H1 (cell line): ENCODE data around the gene SLC11A1. TPM values are rescaled to one million over a fixed set of nuclear protein-coding genes. Genes with fewer than 3 reads are reported as not detected.

Experiments used
- CTCF ChIA-PET: fragments of 300-600 bp; sonication (Branson Sonifier 250); formaldehyde crosslinking; loops from one replicate; lab custom pipeline; 2021; ENCODE audit not compliant: partially characterized antibody; lab: Charles Lee
- POLR2A ChIA-PET: fragments of 300-600 bp; sonication (Branson Sonifier 250); formaldehyde crosslinking; loops from one replicate; lab custom pipeline; 2021; ENCODE audit warnings: inconsistent platforms; ENCODE audit not compliant: partially characterized antibody; lab: Charles Lee
- DNase-seq, 2 experiments: peaks; one replicate each; pipeline versions ENCODE4 v3.0.0 to v3.0.0-alpha.2; 2010 to 2022; ENCODE audit warnings: low spot score in 2 of 2, low read depth in 1 of 2, mixed read lengths in 1 of 2
- FAIRE-seq: peaks from 2 replicates; lab custom pipeline; 2011; peaks lifted over from hg19 to GRCh38; lab: Jason Lieb, UNC
- H2AFZ ChIP-seq: 2 replicates; pipeline ENCODE4 v1.8.1; 2012; ENCODE audit warnings: low read length, inconsistent platforms
- H2AK5ac ChIP-seq: 2 replicates; pipeline ENCODE4 v1.6.1; 2013; ENCODE audit warnings: low read depth, low read length
- H2BK120ac ChIP-seq: replicated peaks from 2 replicates; pipeline ENCODE3; 2013; ENCODE audit warnings: low read depth, low read length, inconsistent platforms
- H2BK12ac ChIP-seq: 2 replicates; pipeline ENCODE4 v1.6.1; 2013; ENCODE audit warnings: low read depth, low read length
- H2BK15ac ChIP-seq: 2 replicates; pipeline ENCODE4 v1.6.1; 2013; ENCODE audit warnings: low read length
- H2BK20ac ChIP-seq: 2 replicates; pipeline ENCODE4 v1.6.1; 2013; ENCODE audit warnings: low read length
- H2BK5ac ChIP-seq: 2 replicates; pipeline ENCODE4 v1.6.1; 2013; ENCODE audit warnings: low read depth, low read length
- H3K14ac ChIP-seq: 2 replicates; pipeline ENCODE4 v1.6.1; 2013; ENCODE audit warnings: inconsistent platforms; ENCODE audit not compliant: insufficient read length
- H3K18ac ChIP-seq: 2 replicates; pipeline ENCODE4 v1.6.1; 2013; ENCODE audit warnings: low read length; ENCODE audit errors: extremely low read depth
- H3K23ac ChIP-seq: 2 replicates; pipeline ENCODE4 v1.6.1; 2013; ENCODE audit warnings: inconsistent platforms; ENCODE audit not compliant: insufficient read length
- H3K23me2 ChIP-seq: 2 replicates; pipeline ENCODE4 v1.6.1; 2013; ENCODE audit warnings: low read depth, low read length
- H3K27ac ChIP-seq: 2 replicates; pipeline ENCODE4 v1.6.1; 2011; ENCODE audit warnings: low read depth, low read length, inconsistent platforms
- H3K27me3 ChIP-seq, 4 experiments: replicated peaks in 1 of 4; 1 replicate in 1 of 4; 2 replicates in 3 of 4; pipeline versions ENCODE4 v1.6.1 to v1.8.1; 2011 to 2013; ENCODE audit warnings: low read length in 3 of 4, mild to moderate bottlenecking in 3 of 4, inconsistent platforms in 2 of 4, mixed read lengths in 2 of 4, moderate library complexity in 1 of 4; ENCODE audit not compliant: control insufficient read depth in 3 of 4, insufficient read depth in 3 of 4; ENCODE audit errors: extremely low read depth in 1 of 4
- H3K36me3 ChIP-seq, 4 experiments: 2 replicates each; pipeline versions ENCODE4 v1.6.1 to v1.8.1; 2011 to 2013; ENCODE audit warnings: mild to moderate bottlenecking in 4 of 4, low read length in 3 of 4, moderate library complexity in 2 of 4, control low read depth in 1 of 4, inconsistent platforms in 1 of 4; ENCODE audit not compliant: insufficient read depth in 4 of 4, control insufficient read depth in 2 of 4
- H3K4ac ChIP-seq: replicated peaks from 2 replicates; pipeline ENCODE3; 2013; ENCODE audit warnings: low read length, low read depth, mixed read lengths, inconsistent platforms; ENCODE audit not compliant: insufficient read length
- H3K4me1 ChIP-seq, 4 experiments: replicated peaks in 1 of 4; 1 replicate in 1 of 4; 2 replicates in 3 of 4; pipeline versions ENCODE4 v1.6.1 to v1.8.1; 2011 to 2013; ENCODE audit warnings: low read length in 3 of 4, inconsistent platforms in 2 of 4, mixed read lengths in 1 of 4; ENCODE audit not compliant: insufficient read depth in 4 of 4, control insufficient read depth in 3 of 4
- H3K4me2 ChIP-seq, 2 experiments: 2 replicates each; pipeline versions ENCODE4 v1.6.1 to v1.8.1; 2011 to 2013; ENCODE audit warnings: low read depth in 2 of 2, low read length in 2 of 2, control low read depth in 1 of 2, inconsistent platforms in 1 of 2, mild to moderate bottlenecking in 1 of 2; ENCODE audit not compliant: insufficient read depth in 1 of 2
- H3K4me3 ChIP-seq, 4 experiments: fragments of 200-600, 300-600 bp in 1 of 4; sonication (generic), shearing (Covaris generic), sonication (Bioruptor Twin) in 1 of 4; 2 replicates each; pipeline versions ENCODE4 v1.5.1 to v1.8.1; 2011 to 2016; ENCODE audit warnings: low read length in 4 of 4, low read depth in 3 of 4, control low read depth in 2 of 4, inconsistent platforms in 2 of 4, mild to moderate bottlenecking in 2 of 4, mixed read lengths in 1 of 4, moderate library complexity in 1 of 4; ENCODE audit not compliant: insufficient read depth in 2 of 4; ENCODE audit errors: extremely low read depth in 1 of 4
- H3K56ac ChIP-seq: replicated peaks from 2 replicates; pipeline ENCODE3; 2013; ENCODE audit warnings: low read depth, mild to moderate bottlenecking, mixed read lengths, low read length, inconsistent platforms; ENCODE audit not compliant: insufficient read length
- H3K79me1 ChIP-seq: 2 replicates; pipeline ENCODE4 v1.6.1; 2013; ENCODE audit warnings: low read depth, low read length, control low read depth
- H3K79me2 ChIP-seq, 2 experiments: 2 replicates each; pipeline versions ENCODE4 v1.6.1 to v1.8.1; 2012 to 2013; ENCODE audit warnings: low read length in 2 of 2, mild to moderate bottlenecking in 2 of 2, inconsistent platforms in 1 of 2; ENCODE audit not compliant: insufficient read depth in 2 of 2, control insufficient read depth in 1 of 2
- H3K9ac ChIP-seq, 4 experiments: replicated peaks in 1 of 4; 1 replicate in 1 of 4; 2 replicates in 3 of 4; pipeline versions ENCODE4 v1.6.1 to v1.8.1; 2011 to 2013; ENCODE audit warnings: low read depth in 3 of 4, low read length in 3 of 4, control low read depth in 2 of 4, mild to moderate bottlenecking in 2 of 4, moderate library complexity in 2 of 4, inconsistent platforms in 1 of 4; ENCODE audit errors: extremely low read depth in 1 of 4
- H3K9me3 ChIP-seq, 2 experiments: 2 replicates each; pipeline versions ENCODE4 v1.6.1 to v1.8.1; 2012 to 2013; ENCODE audit warnings: mild to moderate bottlenecking in 2 of 2, moderate library complexity in 2 of 2, control low read depth in 1 of 2, inconsistent platforms in 1 of 2, low read depth in 1 of 2, low read length in 1 of 2, mixed read lengths in 1 of 2; ENCODE audit not compliant: insufficient read depth in 2 of 2
- H4K20me1 ChIP-seq, 2 experiments: replicated peaks in 1 of 2; 2 replicates each; pipeline versions ENCODE3 to v1.8.1; 2011 to 2013; ENCODE audit warnings: inconsistent platforms in 2 of 2, low read length in 2 of 2, mild to moderate bottlenecking in 1 of 2; ENCODE audit not compliant: insufficient read depth in 2 of 2, control insufficient read depth in 1 of 2
- H4K5ac ChIP-seq: 2 replicates; pipeline ENCODE4 v1.6.1; 2013; ENCODE audit warnings: low read length, low read depth, mixed read lengths, inconsistent platforms; ENCODE audit not compliant: insufficient read length
- H4K8ac ChIP-seq: 2 replicates; pipeline ENCODE4 v1.8.0; 2013; ENCODE audit warnings: mild to moderate bottlenecking, moderate library complexity, low read length, inconsistent platforms; ENCODE audit not compliant: insufficient read depth; ENCODE audit errors: extremely low read depth
- H4K91ac ChIP-seq: replicated peaks from 2 replicates; pipeline ENCODE3; 2013; ENCODE audit warnings: low read length, mixed read lengths, inconsistent platforms; ENCODE audit not compliant: insufficient read length
- BCL11A ChIP-seq, 2 experiments: IDR thresholded peaks; one replicate each; pipeline ENCODE4 v1.6.1; 2011; ENCODE audit warnings: low read depth in 2 of 2, low read length in 2 of 2, mild to moderate bottlenecking in 2 of 2
- EP300 ChIP-seq, 2 experiments: IDR thresholded peaks; 1 replicate in 1 of 2; 2 replicates in 1 of 2; pipeline ENCODE4 v1.6.1; 2011 to 2012; ENCODE audit warnings: low read depth in 2 of 2, low read length in 2 of 2, mild to moderate bottlenecking in 2 of 2, borderline replicate concordance in 1 of 2, inconsistent platforms in 1 of 2, moderate library complexity in 1 of 2
- FOSL1 ChIP-seq: IDR thresholded peaks from 2 replicates; pipeline ENCODE4 v1.6.1; 2011; ENCODE audit warnings: mild to moderate bottlenecking, low read depth, low read length, moderate library complexity; ENCODE audit not compliant: insufficient read depth
- HDAC6 ChIP-seq: IDR thresholded peaks from one replicate; pipeline ENCODE4 v1.7.1; 2012; ENCODE audit warnings: low read depth, mild to moderate bottlenecking, inconsistent platforms, low read length, moderate library complexity
- KDM4A ChIP-seq: IDR thresholded peaks from one replicate; pipeline ENCODE4 v1.7.1; 2012; ENCODE audit warnings: low read depth, mild to moderate bottlenecking, moderate library complexity, low read length, inconsistent platforms; ENCODE audit not compliant: severe bottlenecking
- POLR2AphosphoS5 ChIP-seq: IDR thresholded peaks from 2 replicates; pipeline ENCODE4 v1.6.1; 2011; ENCODE audit warnings: low read depth, low read length
- RFX5 ChIP-seq: IDR thresholded peaks from 2 replicates; pipeline ENCODE4 v1.6.1; 2011; ENCODE audit warnings: low read depth, low read length, improper control_type of control experiment, borderline replicate concordance
- SIRT6 ChIP-seq: IDR thresholded peaks from one replicate; pipeline ENCODE4 v1.7.1; 2012; ENCODE audit warnings: low read length, inconsistent platforms
- SIX5 ChIP-seq: IDR thresholded peaks from 2 replicates; pipeline ENCODE4 v1.6.1; 2011; ENCODE audit warnings: mild to moderate bottlenecking, low read depth, low read length
- SP2 ChIP-seq: IDR thresholded peaks from 2 replicates; pipeline ENCODE4 v1.6.1; 2012; ENCODE audit warnings: mild to moderate bottlenecking, low read length, inconsistent platforms
- YY1 ChIP-seq: IDR thresholded peaks from 2 replicates; pipeline ENCODE4 v1.6.1; 2011; ENCODE audit warnings: low read depth, mild to moderate bottlenecking, low read length
- WGBS, 2 experiments: shearing (Covaris generic) in 1 of 2; methylation state at CpG; one replicate each; pipeline versions ENCODE4 v1.1.6 to v1.1.7; 2013 to 2015; ENCODE audit warnings: low lambda C conversion rate in 2 of 2, mixed read lengths in 2 of 2, inconsistent platforms in 1 of 2, low coverage in 1 of 2, missing lambda C conversion rate in 1 of 2; ENCODE audit not compliant: insufficient replicate concordance in 2 of 2, insufficient coverage in 1 of 2, insufficient read length in 1 of 2; ENCODE audit errors: extremely low coverage in 1 of 2, missing lambda C conversion rate in 1 of 2; 5-methylcytosine and 5-hydroxymethylcytosine counted together
- polyA plus RNA-seq, 7 experiments: library from polyadenylated mRNA; depleted of rRNA in 3 of 7; stranded (reverse) in 5 of 7; unstranded in 2 of 7; fragments of >200 nt in 5 of 7; fragments of 200-250 nt in 2 of 7; gene quantifications; 1 replicate in 5 of 7; 2 replicates in 1 of 7; 4 replicates in 1 of 7; pipeline versions ENCODE4 v1.2.1 to v1.2.3, GENCODE V29; 2011 to 2013; ENCODE audit warnings: missing spikeins in 2 of 7, mixed read lengths in 2 of 7
- total RNA-seq: library from RNA; stranded (reverse); fragmentation: NEBNext Ultra II Directional; extraction: Animal tissue kit (Norgen Biotek cat#: 25700); gene quantifications from 2 replicates; pipeline ENCODE4 v1.2.1, GENCODE V29; 2021
- TF ChIP-seq, protein P1 (sequence below): IDR thresholded peaks from 2 replicates; pipeline ENCODE4 v1.6.1; 2011; ENCODE audit warnings: low read depth, mild to moderate bottlenecking, low read length; ENCODE audit not compliant: insufficient read depth
- TF ChIP-seq, protein P2 (sequence below): IDR thresholded peaks from 2 replicates; pipeline ENCODE4 v1.6.1; 2012; ENCODE audit warnings: low read length, inconsistent platforms

The SLC11A1 gene
- total and polyA plus RNA-seq, 2 of the 8 experiments (the other 6 are each of a cell fraction or from before 2014, with no cell fraction given) = 0.20 to 0.43 TPM

- Histone ChIP-seq H2BK15ac (no peak overlapping the region), H3K4me1 (peaks cover 0 to 3% (median 0%) of the 10 kb centered on the region in 4 experiments; a peak in 1 of 7 replicates), H3K27me3 (no peaks in the 10 kb centered on the region), H3K4ac (no peak overlapping the region), H2BK20ac (no peak overlapping the region), H3K23ac (no peak overlapping the region), H2BK12ac (no peak overlapping the region), H2AK5ac (no peak overlapping the region), H3K9ac (no peak overlapping the region), H3K56ac (no peak overlapping the region), H3K79me2 (no peaks in the 10 kb centered on the region), H2BK120ac (no peak overlapping the region), H3K14ac (no peak overlapping the region), H3K9me3 (no peaks in the 10 kb centered on the region), H4K20me1 (no peaks in the 10 kb centered on the region), H4K8ac (no peak overlapping the region), H2AFZ (no peak overlapping the region), H4K91ac (no peak overlapping the region), H4K5ac (no peak overlapping the region), H2BK5ac (no peak overlapping the region), H3K27ac (no peak overlapping the region), H3K23me2 (no peaks in the 10 kb centered on the region), H3K79me1 (no peaks in the 10 kb centered on the region), H3K36me3 (no peaks in the 10 kb centered on the region), H3K4me2 (no peak overlapping the region), H3K18ac (no peak overlapping the region), H3K4me3 (no peak overlapping the region)
- no peak for TF ChIP-seq BCL11A (IDR thresholded peaks at IDR 0.05; ENCODE audit: low read depth in 2 of 2, low read length in 2 of 2)
- no peak for TF ChIP-seq SIRT6
- no peak for TF ChIP-seq SP2
- TF ChIP-seq HDAC6 = no peak
- TF ChIP-seq, protein P1, sequence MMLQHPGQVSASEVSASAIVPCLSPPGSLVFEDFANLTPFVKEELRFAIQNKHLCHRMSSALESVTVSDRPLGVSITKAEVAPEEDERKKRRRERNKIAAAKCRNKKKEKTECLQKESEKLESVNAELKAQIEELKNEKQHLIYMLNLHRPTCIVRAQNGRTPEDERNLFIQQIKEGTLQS = no peak
- no peak for TF ChIP-seq POLR2AphosphoS5
- no peak for TF ChIP-seq SIX5
- TF ChIP-seq EP300 (IDR thresholded peaks at IDR 0.05; ENCODE audit: borderline replicate concordance in 1 of 2, low read depth in 2 of 2, low read length in 2 of 2) = no peak
- TF ChIP-seq KDM4A = no peak
- TF ChIP-seq RFX5 = no peak
- no peak for TF ChIP-seq FOSL1
- TF ChIP-seq, protein P2, sequence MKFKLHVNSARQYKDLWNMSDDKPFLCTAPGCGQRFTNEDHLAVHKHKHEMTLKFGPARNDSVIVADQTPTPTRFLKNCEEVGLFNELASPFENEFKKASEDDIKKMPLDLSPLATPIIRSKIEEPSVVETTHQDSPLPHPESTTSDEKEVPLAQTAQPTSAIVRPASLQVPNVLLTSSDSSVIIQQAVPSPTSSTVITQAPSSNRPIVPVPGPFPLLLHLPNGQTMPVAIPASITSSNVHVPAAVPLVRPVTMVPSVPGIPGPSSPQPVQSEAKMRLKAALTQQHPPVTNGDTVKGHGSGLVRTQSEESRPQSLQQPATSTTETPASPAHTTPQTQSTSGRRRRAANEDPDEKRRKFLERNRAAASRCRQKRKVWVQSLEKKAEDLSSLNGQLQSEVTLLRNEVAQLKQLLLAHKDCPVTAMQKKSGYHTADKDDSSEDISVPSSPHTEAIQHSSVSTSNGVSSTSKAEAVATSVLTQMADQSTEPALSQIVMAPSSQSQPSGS = no peak
- no peak for TF ChIP-seq YY1
- 95% methylated on average over 10 of the region's 10 CpGs; no CpG with 5 or more reads in 1 of the 2 experiments for WGBS, 2 experiments
- FAIRE-seq (no peak), DNase-seq (no peak)
- ChIA-PET CTCF (interaction anchor here (0.6 to 1.9 kb wide), 6 partner anchors 25 to 581 kb away, joined by 3 to 7 read pairs (median 5); no protein-coding TSS in a partner anchor), POLR2A (no interaction called here)
These were observed 49.8 kb downstream of the SLC11A1 start for GRCh38 chr2:218431878-218432277.
